H1 (cell line): ENCODE results near the gene CBARP. TPM values are rescaled to one million over a fixed set of nuclear protein-coding genes. Genes with fewer than 3 reads are reported as not detected.

ENCODE experiments used
- CTCF ChIA-PET: fragments of 300-600 bp; sonication (Branson Sonifier 250); formaldehyde crosslinking; loops from one replicate; lab custom pipeline; 2021; ENCODE audit not compliant: partially characterized antibody; lab: Charles Lee
- POLR2A ChIA-PET: fragments of 300-600 bp; sonication (Branson Sonifier 250); formaldehyde crosslinking; loops from one replicate; lab custom pipeline; 2021; ENCODE audit warnings: inconsistent platforms; ENCODE audit not compliant: partially characterized antibody; lab: Charles Lee
- DNase-seq, 2 experiments: peaks; one replicate each; pipeline versions ENCODE4 v3.0.0 to v3.0.0-alpha.2; 2010 to 2022; ENCODE audit warnings: low spot score in 2 of 2, low read depth in 1 of 2, mixed read lengths in 1 of 2
- FAIRE-seq: peaks from 2 replicates; lab custom pipeline; 2011; peaks lifted over from hg19 to GRCh38; lab: Jason Lieb, UNC
- H2AFZ ChIP-seq: 2 replicates; pipeline ENCODE4 v1.8.1; 2012; ENCODE audit warnings: low read length, inconsistent platforms
- H2AK5ac ChIP-seq: 2 replicates; pipeline ENCODE4 v1.6.1; 2013; ENCODE audit warnings: low read depth, low read length
- H2BK120ac ChIP-seq: replicated peaks from 2 replicates; pipeline ENCODE3; 2013; ENCODE audit warnings: low read depth, low read length, inconsistent platforms
- H2BK12ac ChIP-seq: 2 replicates; pipeline ENCODE4 v1.6.1; 2013; ENCODE audit warnings: low read depth, low read length
- H2BK15ac ChIP-seq: 2 replicates; pipeline ENCODE4 v1.6.1; 2013; ENCODE audit warnings: low read length
- H2BK20ac ChIP-seq: 2 replicates; pipeline ENCODE4 v1.6.1; 2013; ENCODE audit warnings: low read length
- H2BK5ac ChIP-seq: 2 replicates; pipeline ENCODE4 v1.6.1; 2013; ENCODE audit warnings: low read depth, low read length
- H3K14ac ChIP-seq: 2 replicates; pipeline ENCODE4 v1.6.1; 2013; ENCODE audit warnings: inconsistent platforms; ENCODE audit not compliant: insufficient read length
- H3K18ac ChIP-seq: 2 replicates; pipeline ENCODE4 v1.6.1; 2013; ENCODE audit warnings: low read length; ENCODE audit errors: extremely low read depth
- H3K23ac ChIP-seq: 2 replicates; pipeline ENCODE4 v1.6.1; 2013; ENCODE audit warnings: inconsistent platforms; ENCODE audit not compliant: insufficient read length
- H3K23me2 ChIP-seq: 2 replicates; pipeline ENCODE4 v1.6.1; 2013; ENCODE audit warnings: low read depth, low read length
- H3K27ac ChIP-seq: 2 replicates; pipeline ENCODE4 v1.6.1; 2011; ENCODE audit warnings: low read depth, low read length, inconsistent platforms
- H3K27me3 ChIP-seq, 4 experiments: replicated peaks in 1 of 4; 1 replicate in 1 of 4; 2 replicates in 3 of 4; pipeline versions ENCODE4 v1.6.1 to v1.8.1; 2011 to 2013; ENCODE audit warnings: low read length in 3 of 4, mild to moderate bottlenecking in 3 of 4, inconsistent platforms in 2 of 4, mixed read lengths in 2 of 4, moderate library complexity in 1 of 4; ENCODE audit not compliant: control insufficient read depth in 3 of 4, insufficient read depth in 3 of 4; ENCODE audit errors: extremely low read depth in 1 of 4
- H3K36me3 ChIP-seq, 4 experiments: 2 replicates each; pipeline versions ENCODE4 v1.6.1 to v1.8.1; 2011 to 2013; ENCODE audit warnings: mild to moderate bottlenecking in 4 of 4, low read length in 3 of 4, moderate library complexity in 2 of 4, control low read depth in 1 of 4, inconsistent platforms in 1 of 4; ENCODE audit not compliant: insufficient read depth in 4 of 4, control insufficient read depth in 2 of 4
- H3K4ac ChIP-seq: replicated peaks from 2 replicates; pipeline ENCODE3; 2013; ENCODE audit warnings: low read length, low read depth, mixed read lengths, inconsistent platforms; ENCODE audit not compliant: insufficient read length
- H3K4me1 ChIP-seq, 4 experiments: replicated peaks in 1 of 4; 1 replicate in 1 of 4; 2 replicates in 3 of 4; pipeline versions ENCODE4 v1.6.1 to v1.8.1; 2011 to 2013; ENCODE audit warnings: low read length in 3 of 4, inconsistent platforms in 2 of 4, mixed read lengths in 1 of 4; ENCODE audit not compliant: insufficient read depth in 4 of 4, control insufficient read depth in 3 of 4
- H3K4me2 ChIP-seq, 2 experiments: 2 replicates each; pipeline versions ENCODE4 v1.6.1 to v1.8.1; 2011 to 2013; ENCODE audit warnings: low read depth in 2 of 2, low read length in 2 of 2, control low read depth in 1 of 2, inconsistent platforms in 1 of 2, mild to moderate bottlenecking in 1 of 2; ENCODE audit not compliant: insufficient read depth in 1 of 2
- H3K4me3 ChIP-seq, 4 experiments: fragments of 200-600, 300-600 bp in 1 of 4; sonication (generic), shearing (Covaris generic), sonication (Bioruptor Twin) in 1 of 4; 2 replicates each; pipeline versions ENCODE4 v1.5.1 to v1.8.1; 2011 to 2016; ENCODE audit warnings: low read length in 4 of 4, low read depth in 3 of 4, control low read depth in 2 of 4, inconsistent platforms in 2 of 4, mild to moderate bottlenecking in 2 of 4, mixed read lengths in 1 of 4, moderate library complexity in 1 of 4; ENCODE audit not compliant: insufficient read depth in 2 of 4; ENCODE audit errors: extremely low read depth in 1 of 4
- H3K56ac ChIP-seq: replicated peaks from 2 replicates; pipeline ENCODE3; 2013; ENCODE audit warnings: low read depth, mild to moderate bottlenecking, mixed read lengths, low read length, inconsistent platforms; ENCODE audit not compliant: insufficient read length
- H3K79me1 ChIP-seq: 2 replicates; pipeline ENCODE4 v1.6.1; 2013; ENCODE audit warnings: low read depth, low read length, control low read depth
- H3K79me2 ChIP-seq, 2 experiments: 2 replicates each; pipeline versions ENCODE4 v1.6.1 to v1.8.1; 2012 to 2013; ENCODE audit warnings: low read length in 2 of 2, mild to moderate bottlenecking in 2 of 2, inconsistent platforms in 1 of 2; ENCODE audit not compliant: insufficient read depth in 2 of 2, control insufficient read depth in 1 of 2
- H3K9ac ChIP-seq, 4 experiments: replicated peaks in 1 of 4; 1 replicate in 1 of 4; 2 replicates in 3 of 4; pipeline versions ENCODE4 v1.6.1 to v1.8.1; 2011 to 2013; ENCODE audit warnings: low read depth in 3 of 4, low read length in 3 of 4, control low read depth in 2 of 4, mild to moderate bottlenecking in 2 of 4, moderate library complexity in 2 of 4, inconsistent platforms in 1 of 4; ENCODE audit errors: extremely low read depth in 1 of 4
- H3K9me3 ChIP-seq, 2 experiments: 2 replicates each; pipeline versions ENCODE4 v1.6.1 to v1.8.1; 2012 to 2013; ENCODE audit warnings: mild to moderate bottlenecking in 2 of 2, moderate library complexity in 2 of 2, control low read depth in 1 of 2, inconsistent platforms in 1 of 2, low read depth in 1 of 2, low read length in 1 of 2, mixed read lengths in 1 of 2; ENCODE audit not compliant: insufficient read depth in 2 of 2
- H4K20me1 ChIP-seq, 2 experiments: replicated peaks in 1 of 2; 2 replicates each; pipeline versions ENCODE3 to v1.8.1; 2011 to 2013; ENCODE audit warnings: inconsistent platforms in 2 of 2, low read length in 2 of 2, mild to moderate bottlenecking in 1 of 2; ENCODE audit not compliant: insufficient read depth in 2 of 2, control insufficient read depth in 1 of 2
- H4K5ac ChIP-seq: 2 replicates; pipeline ENCODE4 v1.6.1; 2013; ENCODE audit warnings: low read length, low read depth, mixed read lengths, inconsistent platforms; ENCODE audit not compliant: insufficient read length
- H4K8ac ChIP-seq: 2 replicates; pipeline ENCODE4 v1.8.0; 2013; ENCODE audit warnings: mild to moderate bottlenecking, moderate library complexity, low read length, inconsistent platforms; ENCODE audit not compliant: insufficient read depth; ENCODE audit errors: extremely low read depth
- H4K91ac ChIP-seq: replicated peaks from 2 replicates; pipeline ENCODE3; 2013; ENCODE audit warnings: low read length, mixed read lengths, inconsistent platforms; ENCODE audit not compliant: insufficient read length
- ATF2 ChIP-seq: IDR thresholded peaks from 2 replicates; pipeline ENCODE4 v1.6.1; 2012; ENCODE audit warnings: low read length, inconsistent platforms
- CHD2 ChIP-seq: IDR thresholded peaks from 2 replicates; pipeline ENCODE4 v1.6.1; 2012; ENCODE audit warnings: low read length, improper control_type of control experiment
- CTCF ChIP-seq, 3 experiments: IDR thresholded peaks; 1 replicate in 2 of 3; 2 replicates in 1 of 3; pipeline versions ENCODE4 v1.5.1 to v1.6.1; 2011; ENCODE audit warnings: low read length in 3 of 3, mild to moderate bottlenecking in 3 of 3, inconsistent platforms in 2 of 3, low read depth in 1 of 3, moderate library complexity in 1 of 3; ENCODE audit not compliant: insufficient read depth in 1 of 3; ENCODE audit errors: control extremely low read depth in 1 of 3
- SIN3A ChIP-seq, 2 experiments: IDR thresholded peaks in 1 of 2; conservative IDR thresholded peaks in 1 of 2; 2 replicates each; pipeline ENCODE4 v1.6.1; 2011 to 2012; ENCODE audit warnings: low read length in 2 of 2, improper control_type of control experiment in 1 of 2, low read depth in 1 of 2, mild to moderate bottlenecking in 1 of 2
- SIRT6 ChIP-seq: IDR thresholded peaks from one replicate; pipeline ENCODE4 v1.7.1; 2012; ENCODE audit warnings: low read length, inconsistent platforms
- SRF ChIP-seq: IDR thresholded peaks from 2 replicates; pipeline ENCODE4 v1.6.1; 2011; ENCODE audit warnings: mild to moderate bottlenecking, low read depth, low read length, moderate library complexity
- WGBS, 2 experiments: shearing (Covaris generic) in 1 of 2; methylation state at CpG; one replicate each; pipeline versions ENCODE4 v1.1.6 to v1.1.7; 2013 to 2015; ENCODE audit warnings: low lambda C conversion rate in 2 of 2, mixed read lengths in 2 of 2, inconsistent platforms in 1 of 2, low coverage in 1 of 2, missing lambda C conversion rate in 1 of 2; ENCODE audit not compliant: insufficient replicate concordance in 2 of 2, insufficient coverage in 1 of 2, insufficient read length in 1 of 2; ENCODE audit errors: extremely low coverage in 1 of 2, missing lambda C conversion rate in 1 of 2; 5-methylcytosine and 5-hydroxymethylcytosine counted together
- polyA plus RNA-seq, 7 experiments: library from polyadenylated mRNA; depleted of rRNA in 3 of 7; stranded (reverse) in 5 of 7; unstranded in 2 of 7; fragments of >200 nt in 5 of 7; fragments of 200-250 nt in 2 of 7; gene quantifications; 1 replicate in 5 of 7; 2 replicates in 1 of 7; 4 replicates in 1 of 7; pipeline versions ENCODE4 v1.2.1 to v1.2.3, GENCODE V29; 2011 to 2013; ENCODE audit warnings: missing spikeins in 2 of 7, mixed read lengths in 2 of 7
- total RNA-seq: library from RNA; stranded (reverse); fragmentation: NEBNext Ultra II Directional; extraction: Animal tissue kit (Norgen Biotek cat#: 25700); gene quantifications from 2 replicates; pipeline ENCODE4 v1.2.1, GENCODE V29; 2021

CBARP gene
- total and polyA plus RNA-seq, 2 of the 8 experiments (the other 6 are each of a cell fraction or from before 2014, with no cell fraction given): 4.9 to 14.7 TPM

- Histone ChIP-seq H3K27me3 (no peaks in the 10 kb centered on the region; a peak in 1 of 7 replicates), H3K79me2 (peaks cover 0 to 13% of the 10 kb centered on the region in 2 experiments; a peak in 2 of 4 replicates), H2BK20ac (no peak overlapping the region), H3K23me2 (peaks cover 18% of the 10 kb centered on the region; the same call in 1 of the 2 replicates), H4K91ac (no peak overlapping the region), H3K36me3 (peaks cover 18 to 41% (median 23%) of the 10 kb centered on the region in 4 experiments), H4K20me1 (peaks cover 16 to 25% of the 10 kb centered on the region in 2 experiments), H3K4me1 (peaks cover 0 to 45% (median 29%) of the 10 kb centered on the region in 4 experiments; a peak in 6 of 7 replicates), H3K9ac (no peak overlapping the region), H3K79me1 (peaks cover 8% of the 10 kb centered on the region; the same call in 1 of the 2 replicates), H2AFZ (no peak overlapping the region), H2BK15ac (no peak overlapping the region), H4K5ac (no peak overlapping the region), H3K4me2 (peak overlapping the region; percentile 83 to 94), H2BK120ac (no peak overlapping the region), H3K14ac (no peak overlapping the region), H3K4me3 (peak overlapping the region in 1 of 4 experiments; percentile 77; a peak in 2 of 8 replicates), H2BK5ac (peak overlapping the region; percentile 81), H3K56ac (no peak overlapping the region), H2BK12ac (peak overlapping the region; percentile 60; the same call in 1 of the 2 replicates), H3K23ac (no peak overlapping the region), H3K27ac (peak overlapping the region; percentile 34; the same call in 1 of the 2 replicates), H2AK5ac (peak overlapping the region; percentile 26; the same call in 1 of the 2 replicates), H3K9me3 (no peaks in the 10 kb centered on the region), H3K18ac (peak overlapping the region; percentile 95), H3K4ac (no peak overlapping the region), H4K8ac (0 out of 2 replicates have a peak overlapping the region, but pooled peaks have one; percentile 54)
- 37% methylated on average over 13 of the region's 17 CpGs; no CpG with 5 or more reads in 1 of the 2 experiments for WGBS, 2 experiments
- FAIRE-seq (no peak), DNase-seq (no peak)
- ChIA-PET CTCF (interaction anchor here (0.6 to 15.9 kb wide), 3 partner anchors 8 to 584 kb away, joined by 3 to 212 read pairs (median 4); partner anchors contain the start of gene ATP5F1D), POLR2A (interaction anchor here (1.0 to 19.4 kb wide), 6 partner anchors 4 to 232 kb away, joined by 3 to 456 read pairs (median 343); partner anchors contain the start of genes ATP5F1D, CBARP, CIRBP and CNN2)
- TF ChIP-seq CHD2 (0 out of 2 replicates have a peak, but pooled peaks have one; percentile 35), SIRT6 (peak; percentile 25), CTCF (IDR thresholded peaks at IDR 0.05; ENCODE audit: control extremely low read depth in 1 of 3, insufficient read depth in 1 of 3, low read depth in 1 of 3, low read length in 3 of 3) (no peak), ATF2 (peak; percentile 69; the same call in 1 of the 2 replicates), SRF (no peak), SIN3A (conservative IDR thresholded peaks at IDR 0.05 in 1 of 2, IDR thresholded peaks at IDR 0.05 in 1 of 2; ENCODE audit: low read depth in 1 of 2, low read length in 2 of 2) (peak in 1 of 2 experiments; percentile 35; a peak in 1 of 4 replicates)
These were observed 21.5 kb upstream of the CBARP start for GRCh38 chr19:1259206-1259875.
